Coronary artery (tissue), 2 donors: Measurements from ENCODE around the gene CABP4.
A peak's percentile ranks its signal among the peaks of the same experiment; 100 is the strongest.

Experiments used
- DNase-seq: peaks from one replicate; pipeline ENCODE4 v3.0.0-alpha.2; 2017; ENCODE audit warnings: low spot score
- H3K27ac ChIP-seq, 2 donors: fragments of 200-600 bp; sonication (generic); one replicate each; pipeline ENCODE4 v1.5.1; 2016 to 2019
- H3K4me3 ChIP-seq: fragments of 200-600 bp; sonication (generic); 2 replicates; pipeline ENCODE4 v1.5.1; 2016; ENCODE audit warnings: mild to moderate bottlenecking, moderate library complexity
- CTCF ChIP-seq: fragments of 200-600 bp; sonication (generic); IDR thresholded peaks from one replicate; pipeline ENCODE4 v1.5.1; 2019; ENCODE audit warnings: antibody characterized with exemption

The CABP4 gene

DNA sequence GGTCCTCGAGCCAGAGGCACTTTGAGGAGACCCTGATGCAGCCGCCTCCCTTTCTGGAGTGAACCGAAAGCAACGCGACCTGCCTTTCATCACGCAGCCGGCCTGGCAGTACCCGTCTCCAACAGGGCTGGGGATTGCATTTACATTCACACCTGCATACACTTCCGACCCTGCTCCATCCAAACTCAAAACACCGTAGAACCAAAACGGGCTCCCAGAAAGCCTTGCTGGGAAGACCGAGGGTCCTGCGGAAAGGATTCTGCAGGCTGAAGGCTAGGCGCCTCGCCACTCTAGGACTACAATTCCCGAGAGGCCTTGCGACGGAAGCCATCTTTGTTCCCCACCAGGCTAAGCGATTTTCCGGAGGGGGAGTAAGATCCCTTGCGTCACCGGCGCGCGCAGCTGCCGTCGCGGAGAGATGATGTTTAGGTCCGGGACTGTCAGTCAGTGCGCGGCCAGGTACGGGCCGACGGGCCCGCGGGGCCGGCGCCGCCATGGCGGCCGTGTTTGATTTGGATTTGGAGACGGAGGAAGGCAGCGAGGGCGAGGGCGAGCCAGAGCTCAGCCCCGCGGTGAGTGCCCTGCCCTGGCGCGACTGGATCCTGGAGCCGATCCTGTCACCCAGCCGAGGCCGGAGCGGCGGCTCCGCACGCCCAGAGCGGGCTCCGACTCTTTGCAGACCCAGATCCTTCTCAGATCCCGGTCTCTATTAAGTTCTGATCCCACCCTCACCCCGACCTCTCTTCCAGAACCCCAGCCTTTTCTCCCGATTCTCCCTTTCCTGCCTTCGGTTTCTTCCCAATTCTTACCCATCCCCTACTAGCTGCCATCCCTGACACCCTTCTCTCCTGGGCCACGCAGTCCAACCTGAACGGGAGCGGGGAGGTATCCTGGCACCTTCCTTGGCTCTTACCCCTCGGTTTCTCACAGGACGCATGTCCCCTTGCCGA, 26.8 kb upstream of the CABP4 start, which contains the start of gene RPS6KB2:
TSS of gene RPS6KB2 (plus strand) at position 443 of the 950 bp plus-strand sequence. CDS start at position 495, 52 bp downstream.
- H3K27ac ChIP-seq: peak within 1 kb of the TSS; percentile 80 to 89
- peak; percentile 99 for DNase-seq
- H3K4me3 ChIP-seq: peak within 1 kb of the TSS; percentile 74
- TF ChIP-seq CTCF: no peak

DNA sequence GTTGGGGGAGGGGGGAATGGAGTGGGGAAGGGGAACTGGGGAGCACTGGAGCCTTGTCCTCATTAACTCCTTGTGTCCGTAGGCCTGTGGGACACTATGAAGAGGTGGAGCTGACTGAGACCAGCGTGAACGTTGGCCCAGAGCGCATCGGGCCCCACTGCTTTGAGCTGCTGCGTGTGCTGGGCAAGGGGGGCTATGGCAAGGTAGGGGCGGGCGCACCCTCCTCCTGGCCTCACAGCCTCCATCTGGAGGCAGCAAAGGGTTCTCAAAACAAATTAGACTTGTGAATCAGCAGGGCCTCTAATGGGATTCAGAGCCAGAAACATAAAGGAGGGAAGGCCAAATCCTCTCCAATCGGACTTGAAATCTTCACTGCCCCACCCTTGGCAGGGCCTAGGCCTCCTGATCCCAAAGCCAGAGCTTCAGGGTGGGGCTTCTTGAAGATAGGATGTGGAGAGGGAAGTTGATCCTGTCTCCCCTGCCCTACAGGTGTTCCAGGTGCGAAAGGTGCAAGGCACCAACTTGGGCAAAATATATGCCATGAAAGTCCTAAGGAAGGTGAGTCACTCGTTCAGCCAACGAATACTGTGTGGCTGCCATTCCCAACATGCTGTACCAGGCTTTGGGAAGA, 26.0 kb upstream of the CABP4 start:
- Histone ChIP-seq H3K27ac (peak overlapping the region; percentile 80 to 89), H3K4me3 (peak overlapping the region; percentile 74)
- TF ChIP-seq CTCF: no peak
- DNase-seq: no peak

- no peak for TF ChIP-seq CTCF
- H3K27ac ChIP-seq: no peak overlapping the region
- no peak for DNase-seq
- H3K4me3 ChIP-seq: peak overlapping the region; percentile 74
These were observed 25.4 kb upstream of the CABP4 start for GRCh38 chr11:67429722-67430121.

- Histone ChIP-seq H3K4me3 (no peak overlapping the region), H3K27ac (no peak overlapping the region)
- no peak for DNase-seq
- TF ChIP-seq CTCF: no peak
These were observed 23.6 kb upstream of the CABP4 start for GRCh38 chr11:67431346-67432249.

DNA sequence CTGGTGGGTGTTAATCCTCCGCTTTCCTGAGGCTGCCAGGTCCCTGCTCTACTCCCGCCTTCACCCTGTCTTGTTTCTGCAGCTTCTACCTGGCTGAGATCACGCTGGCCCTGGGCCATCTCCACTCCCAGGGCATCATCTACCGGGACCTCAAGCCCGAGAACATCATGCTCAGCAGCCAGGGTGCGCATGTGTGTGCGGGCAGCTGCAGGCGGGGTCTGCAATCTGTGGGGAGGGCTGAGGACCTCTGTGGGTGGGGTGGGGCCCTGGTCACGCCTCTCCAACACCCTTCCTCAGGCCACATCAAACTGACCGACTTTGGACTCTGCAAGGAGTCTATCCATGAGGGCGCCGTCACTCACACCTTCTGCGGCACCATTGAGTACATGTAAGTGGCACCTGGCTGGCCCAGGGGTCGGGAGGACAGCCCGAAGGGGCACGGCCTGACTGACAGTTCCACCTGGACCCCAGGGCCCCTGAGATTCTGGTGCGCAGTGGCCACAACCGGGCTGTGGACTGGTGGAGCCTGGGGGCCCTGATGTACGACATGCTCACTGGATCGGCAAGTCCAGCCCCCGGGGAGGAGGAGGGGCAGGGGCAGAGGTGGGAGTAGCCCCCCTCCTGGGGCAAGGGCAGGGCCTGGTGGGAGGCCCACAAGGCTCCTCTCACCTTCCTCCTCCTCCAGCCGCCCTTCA, 22.4 kb upstream of the CABP4 start:
- Histone ChIP-seq H3K4me3 (no peak overlapping the region), H3K27ac (no peak overlapping the region)
- no peak for TF ChIP-seq CTCF
- no peak for DNase-seq
